SK-N-SH (cell line): ENCODE data around the gene EPHA5. TPM values are rescaled to one million over a fixed set of nuclear protein-coding genes. Genes with fewer than 3 reads are reported as not detected.

Source experiments
- CTCF ChIA-PET: fragments of 300-600, 350-600 bp; formaldehyde crosslinking; extraction: SDS; loops from one replicate; lab custom pipeline; 2021; lab: Yijun Ruan, JAX
- POLR2A ChIA-PET: fragments of 350-600 bp; sonication (Branson Sonifier 250); formaldehyde crosslinking; extraction: SDS; loops from one replicate; lab custom pipeline; 2020; ENCODE audit warnings: antibody characterized with exemption, inconsistent platforms; lab: Yijun Ruan, JAX
- DNase-seq: peaks from one replicate; pipeline ENCODE4 v3.0.0; 2012
- H2AFZ ChIP-seq: fragments of 200-600 bp; sonication (generic); 2 replicates; pipeline ENCODE4 v1.8.1; 2016; ENCODE audit warnings: antibody characterized with exemption, mild to moderate bottlenecking, low read depth
- H3F3A ChIP-seq: fragments of 200-600 bp; sonication (generic); replicated peaks from 2 replicates; pipeline ENCODE3; 2016; ENCODE audit warnings: antibody characterized with exemption, mild to moderate bottlenecking; ENCODE audit not compliant: insufficient read depth
- H3K27ac ChIP-seq, 2 experiments: fragments of 200-500 bp in 1 of 2; fragments of 200-600 bp in 1 of 2; sonication (Bioruptor generic) in 1 of 2; sonication (generic), shearing (Covaris generic) in 1 of 2; 2 replicates each; pipeline versions ENCODE4 v1.5.1 to v1.6.1; 2014 to 2016; ENCODE audit warnings: low read depth in 2 of 2, inconsistent platforms in 1 of 2, low read length in 1 of 2, mild to moderate bottlenecking in 1 of 2, mixed read lengths in 1 of 2
- H3K27me3 ChIP-seq: fragments of 200-600 bp; sonication (generic), shearing (Covaris generic); 2 replicates; pipeline ENCODE4 v1.6.1; 2016; ENCODE audit warnings: mixed run types; ENCODE audit not compliant: insufficient read depth
- H3K36me3 ChIP-seq, 2 experiments: fragments of 200-500 bp in 1 of 2; fragments of 200-600 bp in 1 of 2; sonication (Bioruptor generic) in 1 of 2; sonication (generic) in 1 of 2; replicated peaks in 1 of 2; 2 replicates each; pipeline versions ENCODE3 to v1.5.1; 2014 to 2016; ENCODE audit warnings: low read length in 1 of 2, mild to moderate bottlenecking in 1 of 2; ENCODE audit not compliant: insufficient read depth in 2 of 2, control insufficient read depth in 1 of 2
- H3K4me1 ChIP-seq, 2 experiments: fragments of 200-500 bp in 1 of 2; fragments of 200-600 bp in 1 of 2; sonication (Bioruptor generic) in 1 of 2; sonication (generic), shearing (Covaris generic) in 1 of 2; 2 replicates each; pipeline versions ENCODE4 v1.5.1 to v1.6.1; 2014 to 2016; ENCODE audit warnings: low read depth in 1 of 2, low read length in 1 of 2, mixed run types in 1 of 2; ENCODE audit not compliant: insufficient read depth in 2 of 2, control insufficient read depth in 1 of 2
- H3K4me2 ChIP-seq: fragments of 200-600 bp; sonication (generic), shearing (Covaris generic); 2 replicates; pipeline ENCODE4 v1.6.1; 2017; ENCODE audit warnings: mixed run types
- H3K4me3 ChIP-seq, 2 experiments: fragments of 200-500 bp in 1 of 2; fragments of 200-600 bp in 1 of 2; sonication (Bioruptor generic) in 1 of 2; sonication (generic), shearing (Covaris generic) in 1 of 2; 2 replicates each; pipeline versions ENCODE4 v1.5.1 to v1.8.1; 2014 to 2016; ENCODE audit warnings: low read depth in 2 of 2, inconsistent platforms in 1 of 2, low read length in 1 of 2, mild to moderate bottlenecking in 1 of 2, mixed read lengths in 1 of 2, moderate library complexity in 1 of 2
- H3K79me2 ChIP-seq: fragments of 200-600 bp; sonication (generic); 2 replicates; pipeline ENCODE4 v1.8.1; 2017; ENCODE audit warnings: mild to moderate bottlenecking; ENCODE audit not compliant: insufficient read depth
- H3K9ac ChIP-seq: fragments of 200-600 bp; sonication (generic); 2 replicates; pipeline ENCODE4 v1.6.1; 2017; ENCODE audit warnings: mixed run types
- H3K9me2 ChIP-seq: fragments of 200-600 bp; sonication (generic); 2 replicates; pipeline ENCODE4 v1.6.1; 2017; ENCODE audit warnings: mixed run types
- H3K9me3 ChIP-seq: fragments of 200-600 bp; sonication (generic); 2 replicates; pipeline ENCODE4 v1.6.1; 2017; ENCODE audit warnings: mixed run types, mild to moderate bottlenecking, moderate library complexity
- H4K20me1 ChIP-seq: fragments of 200-600 bp; sonication (generic); 2 replicates; pipeline ENCODE4 v1.6.1; 2017; ENCODE audit warnings: mild to moderate bottlenecking, mixed run types; ENCODE audit not compliant: insufficient read depth
- CHD2 ChIP-seq: fragments of 150-350 bp; IDR thresholded peaks from 2 replicates; pipeline ENCODE4 v1.6.1; 2018; ENCODE audit warnings: low read length; ENCODE audit not compliant: partially characterized antibody
- EP300 ChIP-seq, 2 experiments: IDR thresholded peaks; 2 replicates each; pipeline versions ENCODE4 v1.4.0 to v1.6.1; 2012; ENCODE audit warnings: borderline replicate concordance in 1 of 2, low read depth in 1 of 2, low read length in 1 of 2
- EZH2phosphoT487 ChIP-seq: fragments of 200-600 bp; sonication (generic); IDR thresholded peaks from 2 replicates; pipeline ENCODE4 v1.6.1; 2017; ENCODE audit warnings: low read depth, mixed run types, mild to moderate bottlenecking, antibody characterized with exemption, moderate library complexity, borderline replicate concordance
- FOXJ3 ChIP-seq: sonication (generic); formaldehyde crosslinking; IDR thresholded peaks from 2 replicates; pipeline ENCODE4 v1.5.1; 2020; ENCODE audit warnings: mild to moderate bottlenecking, missing genetic modification reagents
- FOXM1 ChIP-seq: IDR thresholded peaks from 2 replicates; pipeline ENCODE4 v1.4.0; 2012; ENCODE audit warnings: low read depth, mild to moderate bottlenecking
- GABPA ChIP-seq: IDR thresholded peaks from 2 replicates; pipeline ENCODE4 v1.4.0; 2012; ENCODE audit warnings: low read depth, mild to moderate bottlenecking
- JUND ChIP-seq: IDR thresholded peaks from 2 replicates; pipeline ENCODE4 v1.4.0; 2012
- MEF2A ChIP-seq: IDR thresholded peaks from 2 replicates; pipeline ENCODE4 v1.4.0; 2012; ENCODE audit warnings: low read depth, borderline replicate concordance
- NRF1 ChIP-seq: IDR thresholded peaks from 2 replicates; pipeline ENCODE4 v1.6.1; 2012; ENCODE audit warnings: low read depth, mild to moderate bottlenecking, low read length
- RAD21 ChIP-seq: IDR thresholded peaks from 2 replicates; pipeline ENCODE4 v1.6.1; 2012; ENCODE audit warnings: mild to moderate bottlenecking, low read length
- RFX5 ChIP-seq: IDR thresholded peaks from 2 replicates; pipeline ENCODE4 v1.6.1; 2012; ENCODE audit warnings: mild to moderate bottlenecking, improper control_type of control experiment, low read length
- SMC3 ChIP-seq: IDR thresholded peaks from 2 replicates; pipeline ENCODE4 v1.6.1; 2012; ENCODE audit warnings: low read depth, low read length, improper control_type of control experiment
- TCF12 ChIP-seq: IDR thresholded peaks from 2 replicates; pipeline ENCODE4 v1.4.0; 2012
- YY1 ChIP-seq: IDR thresholded peaks from 2 replicates; pipeline ENCODE4 v1.4.0; 2012; ENCODE audit warnings: low read depth, mild to moderate bottlenecking
- WGBS: methylation state at CpG from one replicate; pipeline ENCODE4 v1.1.6; 2017; ENCODE audit warnings: low lambda C conversion rate; 5-methylcytosine and 5-hydroxymethylcytosine counted together
- polyA plus RNA-seq, 3 experiments: library from polyadenylated mRNA; depleted of rRNA; stranded (reverse); fragments of >200 nt; gene quantifications; 2 replicates each; pipeline ENCODE4 v1.2.3, GENCODE V29; 2012
- TF ChIP-seq, protein P1 (sequence below): IDR thresholded peaks from 2 replicates; pipeline ENCODE4; 2012
- TF ChIP-seq, protein P2 (sequence below): fragments of 150-350 bp; IDR thresholded peaks from 2 replicates; pipeline ENCODE4 v1.6.1; 2017; ENCODE audit warnings: antibody characterized with exemption, low read length, low read depth, borderline replicate concordance
- TF ChIP-seq, protein P3 (sequence below): fragments of 150-350 bp; IDR thresholded peaks from 2 replicates; pipeline ENCODE4 v1.6.1; 2016; ENCODE audit warnings: mild to moderate bottlenecking, low read depth, low read length

EPHA5 gene
- polyA plus RNA-seq, 1 of the 3 experiments (the other 2 are of a cell fraction): not detected

DNA sequence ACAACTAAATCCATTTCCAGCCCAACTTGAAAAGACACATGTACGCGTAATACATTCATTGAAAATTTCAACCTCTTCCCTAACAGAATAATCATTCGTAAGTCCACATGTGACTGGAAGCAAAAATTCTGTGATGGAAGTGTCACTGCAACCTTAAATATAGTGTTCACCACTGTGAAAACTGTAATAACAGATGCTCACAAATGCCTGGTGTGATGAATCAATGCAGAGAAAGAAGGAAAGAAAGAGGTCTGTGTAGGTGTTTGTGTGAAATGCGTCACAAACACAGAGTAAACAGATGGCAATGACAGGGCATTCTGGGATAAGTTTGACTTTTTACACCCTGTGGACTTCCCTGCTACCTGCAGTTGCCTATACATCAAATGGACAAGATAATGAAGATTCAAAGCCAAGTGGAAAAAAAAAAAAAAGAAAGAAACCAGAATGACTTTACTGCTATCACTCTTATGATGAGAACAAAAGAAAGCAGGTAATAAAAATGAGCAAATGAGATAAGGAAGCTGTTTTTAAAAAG, 123.3 kb downstream of the EPHA5 start:
- Histone ChIP-seq H3K9ac (no peak overlapping the region), H3K4me2 (no peak overlapping the region), H3K36me3 (no peaks in the 10 kb centered on the region), H3K4me1 (no peaks in the 10 kb centered on the region), H4K20me1 (no peaks in the 10 kb centered on the region), H3K4me3 (no peak overlapping the region), H3K27ac (no peak overlapping the region), H3K27me3 (no peaks in the 10 kb centered on the region), H3K9me3 (no peaks in the 10 kb centered on the region), H2AFZ (no peak overlapping the region), H3K79me2 (no peaks in the 10 kb centered on the region), H3K9me2 (no peaks in the 10 kb centered on the region), H3F3A (no peaks in the 10 kb centered on the region)
- WGBS: 53% methylated on average over 4 of the region's 4 CpGs
- POLR2A ChIA-PET: no interaction called here
- no peak for DNase-seq
- no peak for TF ChIP-seq SMC3
- TF ChIP-seq, protein P1, sequence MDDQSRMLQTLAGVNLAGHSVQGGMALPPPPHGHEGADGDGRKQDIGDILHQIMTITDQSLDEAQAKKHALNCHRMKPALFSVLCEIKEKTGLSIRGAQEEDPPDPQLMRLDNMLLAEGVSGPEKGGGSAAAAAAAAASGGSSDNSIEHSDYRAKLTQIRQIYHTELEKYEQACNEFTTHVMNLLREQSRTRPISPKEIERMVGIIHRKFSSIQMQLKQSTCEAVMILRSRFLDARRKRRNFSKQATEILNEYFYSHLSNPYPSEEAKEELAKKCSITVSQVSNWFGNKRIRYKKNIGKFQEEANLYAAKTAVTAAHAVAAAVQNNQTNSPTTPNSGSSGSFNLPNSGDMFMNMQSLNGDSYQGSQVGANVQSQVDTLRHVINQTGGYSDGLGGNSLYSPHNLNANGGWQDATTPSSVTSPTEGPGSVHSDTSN: no peak
- TF ChIP-seq MEF2A: no peak
- no peak for TF ChIP-seq TCF12
- TF ChIP-seq CHD2: no peak
- no peak for TF ChIP-seq FOXJ3 (CRISPR knock-in tag)
- TF ChIP-seq RFX5: no peak
- TF ChIP-seq FOXM1: no peak
- TF ChIP-seq NRF1: no peak
- no peak for TF ChIP-seq YY1
- TF ChIP-seq, protein P2, sequence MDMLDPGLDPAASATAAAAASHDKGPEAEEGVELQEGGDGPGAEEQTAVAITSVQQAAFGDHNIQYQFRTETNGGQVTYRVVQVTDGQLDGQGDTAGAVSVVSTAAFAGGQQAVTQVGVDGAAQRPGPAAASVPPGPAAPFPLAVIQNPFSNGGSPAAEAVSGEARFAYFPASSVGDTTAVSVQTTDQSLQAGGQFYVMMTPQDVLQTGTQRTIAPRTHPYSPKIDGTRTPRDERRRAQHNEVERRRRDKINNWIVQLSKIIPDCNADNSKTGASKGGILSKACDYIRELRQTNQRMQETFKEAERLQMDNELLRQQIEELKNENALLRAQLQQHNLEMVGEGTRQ: no peak
- no peak for TF ChIP-seq EP300 (IDR thresholded peaks at IDR 0.05; ENCODE audit: borderline replicate concordance in 1 of 2, low read depth in 1 of 2, low read length in 1 of 2)
- TF ChIP-seq RAD21: no peak
- TF ChIP-seq, protein P3, sequence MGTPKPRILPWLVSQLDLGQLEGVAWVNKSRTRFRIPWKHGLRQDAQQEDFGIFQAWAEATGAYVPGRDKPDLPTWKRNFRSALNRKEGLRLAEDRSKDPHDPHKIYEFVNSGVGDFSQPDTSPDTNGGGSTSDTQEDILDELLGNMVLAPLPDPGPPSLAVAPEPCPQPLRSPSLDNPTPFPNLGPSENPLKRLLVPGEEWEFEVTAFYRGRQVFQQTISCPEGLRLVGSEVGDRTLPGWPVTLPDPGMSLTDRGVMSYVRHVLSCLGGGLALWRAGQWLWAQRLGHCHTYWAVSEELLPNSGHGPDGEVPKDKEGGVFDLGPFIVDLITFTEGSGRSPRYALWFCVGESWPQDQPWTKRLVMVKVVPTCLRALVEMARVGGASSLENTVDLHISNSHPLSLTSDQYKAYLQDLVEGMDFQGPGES: no peak
- no peak for TF ChIP-seq JUND
- CTCF ChIA-PET: no interaction called here

DNA sequence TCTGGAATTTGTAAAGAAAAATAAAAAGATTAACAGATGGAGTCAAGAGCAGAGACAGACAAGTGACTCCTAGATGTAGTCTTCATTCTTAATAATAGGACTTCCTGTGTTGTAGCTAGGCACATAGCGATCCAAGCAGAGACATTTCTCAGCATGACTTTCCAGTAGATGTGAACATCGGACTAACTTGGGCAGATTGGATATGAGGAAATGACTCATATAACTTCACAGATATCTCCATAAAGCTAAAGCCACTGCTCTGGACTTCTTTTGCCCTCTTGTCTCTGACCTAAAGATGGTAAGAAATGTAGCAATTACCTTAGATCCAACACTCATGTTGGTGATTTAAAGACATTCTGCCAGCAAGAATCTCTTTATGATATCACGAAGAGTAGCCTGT, 131.7 kb downstream of the EPHA5 start:
- Histone ChIP-seq H3K4me1 (no peaks in the 10 kb centered on the region), H3K27ac (no peak overlapping the region), H3K4me2 (no peak overlapping the region), H3K79me2 (no peaks in the 10 kb centered on the region), H3K27me3 (no peaks in the 10 kb centered on the region), H3K4me3 (no peak overlapping the region), H3K36me3 (no peaks in the 10 kb centered on the region), H2AFZ (no peak overlapping the region), H3F3A (no peaks in the 10 kb centered on the region), H3K9ac (no peak overlapping the region), H3K9me2 (no peaks in the 10 kb centered on the region), H3K9me3 (no peaks in the 10 kb centered on the region), H4K20me1 (no peaks in the 10 kb centered on the region)
- TF ChIP-seq EZH2phosphoT487 (no peak), GABPA (no peak), YY1 (no peak), FOXJ3 (CRISPR knock-in tag) (no peak)
- POLR2A ChIA-PET: no interaction called here
- CTCF ChIA-PET: no interaction called here
- 21% methylated on average over 3 of the region's 3 CpGs for WGBS
- no peak for DNase-seq
